Neural cell (in vitro differentiated cells): Measurements from ENCODE around the gene ZNF329. TPM values are rescaled to one million over a fixed set of nuclear protein-coding genes. Genes with fewer than 3 reads are reported as not detected.
A peak's percentile ranks its signal among the peaks of the same experiment; 100 is the strongest.
"Not testable (repeated sequence)": the region's sequence is repeated elsewhere in the genome, so short reads cannot be mapped to it uniquely, and the experiment has no call there.

ENCODE experiments used
- H2AFZ ChIP-seq: fragments of 200-600, 300-800 bp; sonication (generic), shearing (Covaris generic); 2 replicates; pipeline ENCODE4 v1.6.0; 2014; ENCODE audit warnings: low read depth, mild to moderate bottlenecking, antibody characterized with exemption, low read length, moderate library complexity
- H3F3A ChIP-seq: fragments of 200-600 bp; shearing (Covaris generic); 2 replicates; pipeline ENCODE4 v1.6.1; 2016; ENCODE audit warnings: mild to moderate bottlenecking, moderate library complexity, mixed read lengths, antibody characterized with exemption, low read length; ENCODE audit not compliant: insufficient read depth, poor library complexity, severe bottlenecking
- H3K27ac ChIP-seq: fragments of 200-600, 300-800 bp; sonication (generic), shearing (Covaris generic); 2 replicates; pipeline ENCODE4 v1.5.1; 2014; ENCODE audit warnings: mild to moderate bottlenecking, low read length, moderate library complexity
- H3K27me3 ChIP-seq: fragments of 300-800, 200-600 bp; sonication (generic), shearing (Covaris generic); 2 replicates; pipeline ENCODE4 v1.6.0; 2014; ENCODE audit warnings: mild to moderate bottlenecking, low read depth, low read length, moderate library complexity; ENCODE audit not compliant: insufficient read depth
- H3K36me3 ChIP-seq: fragments of 300-800, 200-600 bp; sonication (generic), shearing (Covaris generic); 2 replicates; pipeline ENCODE4 v1.5.1; 2014; ENCODE audit warnings: mild to moderate bottlenecking, antibody characterized with exemption, low read length, moderate library complexity; ENCODE audit not compliant: insufficient read depth
- H3K4me2 ChIP-seq: fragments of 300-800, 200-600 bp; sonication (generic), shearing (Covaris generic); 2 replicates; pipeline ENCODE4 v1.6.0; 2014; ENCODE audit warnings: mild to moderate bottlenecking, low read length
- H3K4me3 ChIP-seq: fragments of 300-800, 200-600 bp; sonication (generic), shearing (Covaris generic); 2 replicates; pipeline ENCODE4 v1.5.1; 2014; ENCODE audit warnings: mild to moderate bottlenecking, low read length, moderate library complexity
- H3K79me2 ChIP-seq: fragments of 200-600 bp; shearing (Covaris generic); replicated peaks from 2 replicates; pipeline ENCODE4 v1.6.0; 2014; ENCODE audit warnings: mild to moderate bottlenecking, low read length, moderate library complexity; ENCODE audit not compliant: insufficient read depth
- H3K9ac ChIP-seq: fragments of 300-800, 200-600 bp; sonication (generic), shearing (Covaris generic); 2 replicates; pipeline ENCODE4 v1.6.1; 2016; ENCODE audit warnings: mild to moderate bottlenecking, low read length, mixed read lengths
- H3K9me2 ChIP-seq: fragments of 200-600 bp; shearing (Covaris generic); 2 replicates; pipeline ENCODE4 v1.6.1; 2016; ENCODE audit warnings: mild to moderate bottlenecking, low read length, mixed read lengths; ENCODE audit not compliant: insufficient read depth
- H3K9me3 ChIP-seq: fragments of 200-600, 300-800 bp; sonication (generic), shearing (Covaris generic); 2 replicates; pipeline ENCODE4 v1.6.1; 2016; ENCODE audit warnings: mild to moderate bottlenecking, mixed run types, low read length, moderate library complexity, mixed read lengths
- H4K20me1 ChIP-seq: fragments of 200-600 bp; shearing (Covaris generic); 2 replicates; pipeline ENCODE4 v1.6.1; 2016; ENCODE audit warnings: mild to moderate bottlenecking, mixed run types; ENCODE audit not compliant: insufficient read depth
- CTCF ChIP-seq: fragments of 450-650 bp; IDR thresholded peaks from 2 replicates; pipeline ENCODE4 v1.5.1; 2014; ENCODE audit warnings: antibody characterized with exemption, mild to moderate bottlenecking, moderate library complexity; ENCODE audit not compliant: poor library complexity, severe bottlenecking
- EP300 ChIP-seq: fragments of 450-650 bp; conservative IDR thresholded peaks from 2 replicates; pipeline ENCODE4 v1.6.1; 2014; ENCODE audit warnings: antibody characterized with exemption, mild to moderate bottlenecking, moderate library complexity; ENCODE audit not compliant: poor library complexity, severe bottlenecking
- EZH2 ChIP-seq: fragments of 200-600, 300-800 bp; shearing (Covaris generic), sonication (generic); IDR thresholded peaks from 2 replicates; pipeline ENCODE4 v1.6.1; 2014; ENCODE audit warnings: antibody characterized with exemption, low read length, borderline replicate concordance, mild to moderate bottlenecking; ENCODE audit not compliant: insufficient read depth, poor library complexity, severe bottlenecking
- MXI1 ChIP-seq: fragments of 450-650 bp; conservative IDR thresholded peaks from 2 replicates; pipeline ENCODE4 v1.6.1; 2014; ENCODE audit warnings: antibody characterized with exemption, mild to moderate bottlenecking; ENCODE audit not compliant: poor library complexity, severe bottlenecking
- POLR2AphosphoS5 ChIP-seq: IDR thresholded peaks from 2 replicates; pipeline ENCODE4 v1.6.1; 2012
- RAD21 ChIP-seq: fragments of 450-650 bp; conservative IDR thresholded peaks from 2 replicates; pipeline ENCODE4 v1.6.1; 2014; ENCODE audit warnings: antibody characterized with exemption, mild to moderate bottlenecking, moderate library complexity
- REST ChIP-seq: IDR thresholded peaks from 2 replicates; pipeline ENCODE4 v1.6.1; 2012; ENCODE audit warnings: borderline replicate concordance
- SMC3 ChIP-seq: fragments of 450-650 bp; conservative IDR thresholded peaks from 2 replicates; pipeline ENCODE4 v1.6.1; 2014; ENCODE audit warnings: antibody characterized with exemption, mild to moderate bottlenecking, moderate library complexity; ENCODE audit not compliant: poor library complexity
- TAF1 ChIP-seq: IDR thresholded peaks from 2 replicates; pipeline ENCODE4 v1.6.1; 2012; ENCODE audit warnings: low read depth
- polyA plus RNA-seq: library from polyadenylated mRNA; depleted of rRNA; stranded (reverse); fragments of >200 nt; gene quantifications from 2 replicates; pipeline ENCODE4 v1.2.3, GENCODE V29; 2014

ZNF329 gene
- polyA plus RNA-seq, 1 donor from 2014 or later: 20.6 TPM

GRCh38 chr19:58154287-58154678 lies 3.7 kb upstream of the ZNF329 start:
- H3K9ac ChIP-seq: peak overlapping the region; percentile 89
- H2AFZ ChIP-seq: peak overlapping the region; percentile 87
- H3F3A ChIP-seq: no peaks in the 10 kb centered on the region
- H3K9me3 ChIP-seq: no peaks in the 10 kb centered on the region
- peak overlapping the region; percentile 76 for H3K4me2 ChIP-seq
- H3K27me3 ChIP-seq: no peaks in the 10 kb centered on the region
- H3K4me3 ChIP-seq: peak overlapping the region; percentile 81
- no peaks in the 10 kb centered on the region for H3K36me3 ChIP-seq
- peak overlapping the region; percentile 80 for H3K27ac ChIP-seq
- H3K9me2 ChIP-seq: no peaks in the 10 kb centered on the region
- no peaks in the 10 kb centered on the region for H4K20me1 ChIP-seq
- H3K79me2 ChIP-seq: peaks cover 10% of the 10 kb centered on the region
- TF ChIP-seq EZH2 (no peak), POLR2AphosphoS5 (no peak), RAD21 (no peak), SMC3 (no peak), CTCF (no peak), EP300 (no peak), MXI1 (no peak), TAF1 (no peak)

- no peaks in the 10 kb centered on the region for H3K27me3 ChIP-seq
- H3F3A ChIP-seq: no peaks in the 10 kb centered on the region
- H4K20me1 ChIP-seq: no peaks in the 10 kb centered on the region
- H3K79me2 ChIP-seq: peaks cover 19% of the 10 kb centered on the region
- H2AFZ ChIP-seq: no peak overlapping the region
- no peak overlapping the region for H3K9ac ChIP-seq
- no peak for TF ChIP-seq EZH2
- TF ChIP-seq MXI1: no peak
- no peak for TF ChIP-seq EP300
- no peak for TF ChIP-seq REST
- TF ChIP-seq POLR2AphosphoS5: no peak
- no peak for TF ChIP-seq SMC3
- H3K27ac ChIP-seq: no peak overlapping the region
- H3K36me3 ChIP-seq: no peaks in the 10 kb centered on the region
- H3K9me2 ChIP-seq: no peaks in the 10 kb centered on the region
- peaks cover 3% of the 10 kb centered on the region for H3K9me3 ChIP-seq
- no peak overlapping the region for H3K4me2 ChIP-seq
- peak overlapping the region; percentile 81 for H3K4me3 ChIP-seq
These were observed 2.8 kb upstream of the ZNF329 start for GRCh38 chr19:58153386-58153785.

- not testable (repeated sequence) for H3K4me3 ChIP-seq, H3K27me3 ChIP-seq, H3K4me2 ChIP-seq, H3K9ac ChIP-seq, H4K20me1 ChIP-seq, H2AFZ ChIP-seq, H3F3A ChIP-seq, H3K9me2 ChIP-seq, H3K36me3 ChIP-seq, H3K27ac ChIP-seq
- peaks cover 15% of the 10 kb centered on the region for H3K9me3 ChIP-seq
- peaks cover 39% of the 10 kb centered on the region for H3K79me2 ChIP-seq
These were observed 3.1 kb downstream of the ZNF329 start for GRCh38 chr19:58147475-58147874.
